Measurements from ENCODE around the gene SPDEF. TPM values are rescaled to one million over a fixed set of nuclear protein-coding genes. Genes with fewer than 3 reads are reported as not detected.

The SPDEF gene
- total and polyA plus RNA-seq, 10 of the 15 experiments (the other 5 are each of a cell fraction or from before 2014, with no cell fraction given), result not detected

GRCh38 chr6:34543421-34543820 lies 12.7 kb downstream of the SPDEF start (continued):
- TF ChIP-seq CEBPZ (IDR thresholded peaks at IDR 0.05; ENCODE audit: low read depth, low read length) (no peak), ZNF217 (IDR thresholded peaks at IDR 0.05) (no peak), CREB1 (IDR thresholded peaks at IDR 0.05; ENCODE audit: low read depth) (no peak), ZBTB40 (IDR thresholded peaks at IDR 0.05; ENCODE audit: borderline replicate concordance) (no peak), SMAD5 (IDR thresholded peaks at IDR 0.05; ENCODE audit: low read depth) (no peak), ZSCAN29 (IDR thresholded peaks at IDR 0.05) (no peak), SP1 (IDR thresholded peaks at IDR 0.05; ENCODE audit: low read depth, low read length) (no peak), NFYA (IDR thresholded peaks at IDR 0.05; ENCODE audit: borderline replicate concordance, low read depth, low read length) (no peak)

All from GM12878 (cell line).